ENCODE measurements around the gene AUP1. TPM values are rescaled to one million over a fixed set of nuclear protein-coding genes. Genes with fewer than 3 reads are reported as not detected.

Gene AUP1
- total and polyA plus RNA-seq, 2 experiments from 2014 or later = 98.7 to 105 TPM

DNA sequence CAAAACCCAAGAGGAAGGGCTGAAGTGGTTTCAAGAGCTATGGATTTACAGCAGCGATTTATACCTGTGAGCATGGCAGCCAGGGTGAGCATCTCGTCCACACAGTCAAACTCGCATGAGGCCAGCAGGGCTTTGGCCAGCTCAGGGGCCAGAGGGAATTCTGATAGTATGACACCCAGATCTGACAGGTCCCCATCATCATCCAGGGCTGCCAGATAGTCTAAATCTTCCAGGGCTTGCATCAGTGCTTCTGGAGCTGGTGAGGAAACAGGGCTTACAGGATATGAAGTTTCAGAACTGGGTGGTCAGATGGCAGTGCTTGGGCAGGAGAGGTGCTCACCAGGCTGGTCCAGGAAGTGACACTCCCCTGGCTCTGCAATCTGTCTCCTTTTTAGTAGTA lies 7.0 kb downstream of the AUP1 start:
- Histone ChIP-seq H3F3A (replicated peaks; ENCODE audit: low read depth) (0 out of 2 replicates have a peak, but pooled peaks cover 5% of the 10 kb centered on the region), H4K20me1 (replicated peaks; ENCODE audit: insufficient read depth) (peaks cover 4% of the 10 kb centered on the region; the same call in 1 of the 2 replicates), H3K9me2 (ENCODE audit: insufficient read depth) (no peaks in the 10 kb centered on the region), H3K36me3 (ENCODE audit: insufficient read depth) (peaks cover 11% of the 10 kb centered on the region), H3K27ac (ENCODE audit: low read depth) (no peak overlapping the region), H3K4me2 (no peak overlapping the region), H3K4me3 (no peak overlapping the region), H3K4me1 (ENCODE audit: insufficient read depth) (no peaks in the 10 kb centered on the region), H3K27me3 (ENCODE audit: insufficient read depth) (peaks cover 57% of the 10 kb centered on the region), H2AFZ (no peak overlapping the region), H3K79me2 (replicated peaks; ENCODE audit: insufficient read depth) (0 out of 2 replicates have a peak, but pooled peaks cover under 1% of the 10 kb centered on the region)
- DNase-seq (ENCODE audit: low spot score) = no peak
- Mint-ChIP-seq H3K27me3 (ENCODE audit: insufficient read depth, low read depth, poor library complexity) (peaks cover 48% of the 10 kb centered on the region), H3K4me1 (peaks cover 5% of the 10 kb centered on the region; the same call in 1 of the 3 replicates), H3K4me3 (no peak overlapping the region), H3K9me3 (no peaks in the 10 kb centered on the region; the same call in 2 of the 3 replicates), H3K36me3 (ENCODE audit: low read depth) (peaks cover 15% of the 10 kb centered on the region), H3K27ac (no peak overlapping the region)
- ATAC-seq = no peak
- TF ChIP-seq ZNF114 (CRISPR knock-in tag; IDR thresholded peaks at IDR 0.05) (no peak), POLR2AphosphoS5 (IDR thresholded peaks at IDR 0.05; ENCODE audit: low read depth) (no peak), NANOG (IDR thresholded peaks at IDR 0.05; ENCODE audit: borderline replicate concordance) (no peak), ZNF462 (CRISPR knock-in tag; IDR thresholded peaks at IDR 0.05) (no peak), EZH2phosphoT487 (IDR thresholded peaks at IDR 0.05; ENCODE audit: unreplicated experiment) (no peak), ETS1 (IDR thresholded peaks at IDR 0.05) (no peak), CREB1 (CRISPR knock-in tag; IDR thresholded peaks at IDR 0.05; ENCODE audit: low read depth) (no peak), CTCF (conservative IDR thresholded peaks at IDR 0.05; ENCODE audit: low read depth in 2 of 2) (no peak), EZH2 (IDR thresholded peaks at IDR 0.05; ENCODE audit: low read depth, unreplicated experiment) (no peak), STAT1 (IDR thresholded peaks at IDR 0.05; ENCODE audit: unreplicated experiment) (no peak), ZNF331 (CRISPR knock-in tag; IDR thresholded peaks at IDR 0.05; ENCODE audit: low read depth) (no peak), JUNB (IDR thresholded peaks at IDR 0.05; ENCODE audit: unreplicated experiment) (no peak)
- TF ChIP-seq, protein P1, sequence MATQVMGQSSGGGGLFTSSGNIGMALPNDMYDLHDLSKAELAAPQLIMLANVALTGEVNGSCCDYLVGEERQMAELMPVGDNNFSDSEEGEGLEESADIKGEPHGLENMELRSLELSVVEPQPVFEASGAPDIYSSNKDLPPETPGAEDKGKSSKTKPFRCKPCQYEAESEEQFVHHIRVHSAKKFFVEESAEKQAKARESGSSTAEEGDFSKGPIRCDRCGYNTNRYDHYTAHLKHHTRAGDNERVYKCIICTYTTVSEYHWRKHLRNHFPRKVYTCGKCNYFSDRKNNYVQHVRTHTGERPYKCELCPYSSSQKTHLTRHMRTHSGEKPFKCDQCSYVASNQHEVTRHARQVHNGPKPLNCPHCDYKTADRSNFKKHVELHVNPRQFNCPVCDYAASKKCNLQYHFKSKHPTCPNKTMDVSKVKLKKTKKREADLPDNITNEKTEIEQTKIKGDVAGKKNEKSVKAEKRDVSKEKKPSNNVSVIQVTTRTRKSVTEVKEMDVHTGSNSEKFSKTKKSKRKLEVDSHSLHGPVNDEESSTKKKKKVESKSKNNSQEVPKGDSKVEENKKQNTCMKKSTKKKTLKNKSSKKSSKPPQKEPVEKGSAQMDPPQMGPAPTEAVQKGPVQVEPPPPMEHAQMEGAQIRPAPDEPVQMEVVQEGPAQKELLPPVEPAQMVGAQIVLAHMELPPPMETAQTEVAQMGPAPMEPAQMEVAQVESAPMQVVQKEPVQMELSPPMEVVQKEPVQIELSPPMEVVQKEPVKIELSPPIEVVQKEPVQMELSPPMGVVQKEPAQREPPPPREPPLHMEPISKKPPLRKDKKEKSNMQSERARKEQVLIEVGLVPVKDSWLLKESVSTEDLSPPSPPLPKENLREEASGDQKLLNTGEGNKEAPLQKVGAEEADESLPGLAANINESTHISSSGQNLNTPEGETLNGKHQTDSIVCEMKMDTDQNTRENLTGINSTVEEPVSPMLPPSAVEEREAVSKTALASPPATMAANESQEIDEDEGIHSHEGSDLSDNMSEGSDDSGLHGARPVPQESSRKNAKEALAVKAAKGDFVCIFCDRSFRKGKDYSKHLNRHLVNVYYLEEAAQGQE (IDR thresholded peaks at IDR 0.05; ENCODE audit: unreplicated experiment) = no peak
